Choroid plexus epithelial cell (primary cell): ENCODE data around the gene PTPRG.

Experiments used
- DNase-seq: peaks from one replicate; pipeline ENCODE4 v3.0.0-alpha.2; 2010; ENCODE audit warnings: low read depth
- H3K4me3 ChIP-seq: 2 replicates; pipeline ENCODE4 v1.5.1; 2011; ENCODE audit warnings: low read depth, mild to moderate bottlenecking, control low read depth, low read length, moderate library complexity
- TF ChIP-seq, protein P1 (sequence below): conservative IDR thresholded peaks from 2 replicates; pipeline ENCODE4 v1.5.1; 2011; ENCODE audit warnings: low read depth, mild to moderate bottlenecking, control low read depth, inconsistent platforms, low read length, moderate library complexity

PTPRG gene

DNA sequence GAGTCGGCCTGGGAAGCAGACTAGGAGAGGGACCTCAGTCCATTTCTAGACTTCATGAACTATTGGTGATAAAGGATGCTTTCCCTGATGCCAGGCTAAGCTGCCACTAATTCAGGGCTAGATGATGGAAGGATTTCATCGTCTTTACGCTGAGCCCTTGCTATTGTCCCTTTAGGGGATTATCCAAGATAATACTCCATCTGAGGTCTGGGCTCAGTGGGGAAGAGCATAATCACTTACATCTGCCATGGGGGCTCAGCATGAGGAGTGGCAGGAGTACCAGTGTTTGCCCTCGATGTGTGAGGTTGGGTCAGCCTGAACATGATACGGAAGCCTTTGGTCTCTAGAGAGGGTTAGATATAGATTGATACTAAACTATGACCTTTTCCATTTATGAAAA, 47.3 kb downstream of the PTPRG start:
- no peak overlapping the region for H3K4me3 ChIP-seq
- no peak for DNase-seq
- TF ChIP-seq, protein P1, sequence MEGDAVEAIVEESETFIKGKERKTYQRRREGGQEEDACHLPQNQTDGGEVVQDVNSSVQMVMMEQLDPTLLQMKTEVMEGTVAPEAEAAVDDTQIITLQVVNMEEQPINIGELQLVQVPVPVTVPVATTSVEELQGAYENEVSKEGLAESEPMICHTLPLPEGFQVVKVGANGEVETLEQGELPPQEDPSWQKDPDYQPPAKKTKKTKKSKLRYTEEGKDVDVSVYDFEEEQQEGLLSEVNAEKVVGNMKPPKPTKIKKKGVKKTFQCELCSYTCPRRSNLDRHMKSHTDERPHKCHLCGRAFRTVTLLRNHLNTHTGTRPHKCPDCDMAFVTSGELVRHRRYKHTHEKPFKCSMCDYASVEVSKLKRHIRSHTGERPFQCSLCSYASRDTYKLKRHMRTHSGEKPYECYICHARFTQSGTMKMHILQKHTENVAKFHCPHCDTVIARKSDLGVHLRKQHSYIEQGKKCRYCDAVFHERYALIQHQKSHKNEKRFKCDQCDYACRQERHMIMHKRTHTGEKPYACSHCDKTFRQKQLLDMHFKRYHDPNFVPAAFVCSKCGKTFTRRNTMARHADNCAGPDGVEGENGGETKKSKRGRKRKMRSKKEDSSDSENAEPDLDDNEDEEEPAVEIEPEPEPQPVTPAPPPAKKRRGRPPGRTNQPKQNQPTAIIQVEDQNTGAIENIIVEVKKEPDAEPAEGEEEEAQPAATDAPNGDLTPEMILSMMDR, result no peak

DNA sequence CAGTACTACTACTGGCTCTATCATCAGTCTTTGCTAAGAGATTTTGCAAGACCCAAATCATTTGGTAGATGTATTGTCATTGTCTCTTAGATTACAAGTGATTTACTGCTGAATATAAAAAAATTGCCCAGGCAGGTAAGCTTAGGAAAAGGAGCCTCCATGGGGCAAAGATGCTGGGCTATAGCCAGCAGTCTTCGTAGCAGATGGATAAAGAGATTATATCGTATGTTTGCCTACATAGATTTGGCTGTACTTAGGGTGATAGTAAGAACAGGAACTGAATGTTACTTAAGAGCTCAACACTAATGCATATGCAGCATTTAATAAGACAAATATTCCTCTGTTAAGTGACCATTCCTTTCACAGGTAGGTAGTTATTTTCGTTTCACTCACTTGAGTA, 48.9 kb downstream of the PTPRG start:
- H3K4me3 ChIP-seq, result no peak overlapping the region
- TF ChIP-seq, protein P1, result no peak
- no peak for DNase-seq

DNA sequence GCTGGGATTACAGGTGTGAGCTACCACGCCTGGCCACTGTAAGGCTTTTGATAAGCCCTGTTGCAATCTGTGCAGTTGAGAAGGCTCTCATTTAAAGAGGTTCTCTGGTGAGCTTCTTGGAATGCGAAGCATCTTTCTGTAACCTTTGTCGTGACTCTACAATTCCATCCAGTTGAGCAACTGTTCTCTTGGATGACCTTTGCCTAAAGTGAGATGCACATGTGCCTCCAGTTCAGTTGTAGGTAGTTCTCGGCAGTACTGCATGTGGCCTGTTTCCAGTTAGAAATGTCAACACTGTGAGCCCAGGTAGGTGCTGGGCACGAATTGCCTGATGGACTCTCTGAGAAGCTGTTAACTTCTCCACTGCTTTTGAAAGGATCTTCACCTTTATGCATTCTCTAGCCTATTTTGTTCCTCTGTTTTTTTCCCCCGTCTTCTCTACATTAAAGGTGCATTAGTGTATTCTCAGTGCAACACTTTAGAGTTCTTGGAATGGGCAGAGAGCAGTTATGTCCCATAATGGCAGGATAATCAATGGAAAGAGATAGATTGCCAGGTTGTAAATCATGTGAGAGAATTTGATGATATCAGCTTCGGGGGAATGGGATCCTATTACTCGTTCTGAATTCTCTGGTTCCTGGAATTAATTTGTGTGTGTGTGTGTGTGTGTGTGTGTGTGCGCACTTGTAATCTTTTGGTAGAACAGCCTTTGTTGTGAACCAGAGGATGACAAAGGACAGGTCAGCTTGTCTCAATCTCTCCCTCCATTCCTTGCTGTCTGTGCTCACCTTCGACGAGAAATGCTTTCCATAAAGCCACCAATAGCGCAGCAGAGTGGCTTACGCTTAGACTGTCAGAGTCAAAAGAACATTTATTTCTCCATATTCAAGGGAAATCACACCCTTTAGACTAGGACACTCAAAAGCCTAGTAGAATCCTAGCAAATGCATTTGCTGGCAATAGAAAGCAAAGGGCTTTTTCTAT, 51.1 kb downstream of the PTPRG start:
- H3K4me3 ChIP-seq, result no peak overlapping the region
- TF ChIP-seq, protein P1, result no peak
- DNase-seq, result peak; percentile 91

DNA sequence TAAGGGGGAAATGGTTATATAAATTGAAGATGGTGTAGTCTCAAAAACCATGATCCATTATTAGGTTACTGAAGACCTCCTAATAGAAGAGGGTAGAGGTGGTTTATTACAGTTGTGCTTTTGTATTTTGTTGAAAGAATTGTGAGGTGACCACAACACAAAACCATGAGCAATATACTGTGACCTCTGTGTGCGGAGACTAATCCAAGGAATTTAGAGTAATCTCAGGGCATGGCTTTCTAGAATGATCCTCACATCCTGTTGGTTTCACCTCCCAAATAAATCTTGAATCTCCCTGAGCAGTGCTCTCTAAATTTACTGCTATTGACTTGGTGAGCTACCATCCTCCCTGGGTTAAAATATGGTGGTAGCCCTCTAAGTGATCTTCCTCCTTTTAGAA, 52.3 kb downstream of the PTPRG start:
- TF ChIP-seq, protein P1, result no peak
- DNase-seq, result peak; percentile 37
- no peak overlapping the region for H3K4me3 ChIP-seq

DNA sequence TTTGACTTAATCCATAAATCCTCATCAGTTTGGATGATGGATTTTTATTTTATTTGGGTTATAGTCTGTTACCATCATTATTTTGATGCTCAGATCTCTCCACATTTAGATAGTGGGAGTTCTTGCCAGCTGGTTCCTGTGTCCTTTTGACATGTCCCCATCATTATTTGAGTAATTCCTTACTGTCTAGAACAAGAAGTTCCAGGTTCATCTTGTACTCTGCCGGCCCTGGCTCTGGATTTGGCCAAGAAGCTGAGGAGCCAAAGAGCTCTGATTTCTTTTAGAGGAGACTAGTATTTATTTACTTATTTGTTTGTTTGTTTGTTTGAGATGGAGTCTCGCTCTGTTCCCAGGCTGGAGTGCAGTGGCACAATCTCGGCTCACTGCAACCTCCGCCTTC, 54.3 kb downstream of the PTPRG start:
- DNase-seq, result no peak
- TF ChIP-seq, protein P1, result no peak
- H3K4me3 ChIP-seq, result no peak overlapping the region

DNA sequence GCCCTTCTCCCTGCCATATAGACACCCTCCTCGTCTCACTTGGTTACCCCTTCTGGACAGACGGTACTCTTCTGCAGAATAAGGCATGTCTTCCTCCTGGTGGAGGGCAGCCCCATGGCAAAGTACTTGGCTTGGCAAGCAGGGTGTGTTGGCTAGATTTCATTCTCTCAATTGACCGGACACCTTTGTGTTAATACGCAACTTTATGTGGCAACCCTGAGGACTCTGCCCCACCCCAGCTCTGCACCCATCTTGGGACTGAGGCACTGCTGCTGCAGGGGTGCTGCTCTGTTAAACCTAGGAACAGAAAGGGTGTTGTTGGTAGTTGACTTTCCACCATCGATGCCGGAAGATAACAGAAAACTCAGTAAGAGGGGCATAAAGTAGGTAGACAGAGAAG, 55.2 kb downstream of the PTPRG start:
- H3K4me3 ChIP-seq, result no peak overlapping the region
- TF ChIP-seq, protein P1, result no peak
- no peak for DNase-seq

DNA sequence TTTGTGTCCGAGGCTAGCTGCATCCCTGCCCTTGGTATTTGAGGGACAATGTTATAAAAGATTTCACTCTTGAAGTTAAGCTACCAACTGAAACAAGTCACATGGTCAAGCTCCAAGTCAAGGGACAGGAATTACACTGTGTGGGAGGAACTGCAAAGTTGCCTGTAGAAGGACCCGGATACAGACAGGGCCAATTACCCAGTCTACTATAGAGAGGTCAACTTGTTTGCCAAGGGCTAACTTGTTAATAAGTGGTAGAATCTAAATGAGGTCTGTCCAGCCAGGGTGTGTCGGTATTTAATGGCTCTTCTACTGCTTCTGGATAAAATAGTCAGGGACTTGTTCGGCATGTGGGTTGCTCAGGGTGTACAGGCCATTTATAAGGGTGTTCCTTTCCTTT, 55.7 kb downstream of the PTPRG start:
- TF ChIP-seq, protein P1, result no peak
- DNase-seq, result no peak
- H3K4me3 ChIP-seq, result no peak overlapping the region
